HG03025 (cell line): Measurements from ENCODE around the gene CCDC134.

Source experiments
- ATAC-seq: cut with Tn5 transposase; IDR thresholded peaks from one replicate; pipeline ENCODE4 v1.9.1; 2021; ENCODE audit warnings: mild to moderate bottlenecking, moderate library complexity; ENCODE audit not compliant: unreplicated experiment, low FRiP score

The CCDC134 gene

DNA sequence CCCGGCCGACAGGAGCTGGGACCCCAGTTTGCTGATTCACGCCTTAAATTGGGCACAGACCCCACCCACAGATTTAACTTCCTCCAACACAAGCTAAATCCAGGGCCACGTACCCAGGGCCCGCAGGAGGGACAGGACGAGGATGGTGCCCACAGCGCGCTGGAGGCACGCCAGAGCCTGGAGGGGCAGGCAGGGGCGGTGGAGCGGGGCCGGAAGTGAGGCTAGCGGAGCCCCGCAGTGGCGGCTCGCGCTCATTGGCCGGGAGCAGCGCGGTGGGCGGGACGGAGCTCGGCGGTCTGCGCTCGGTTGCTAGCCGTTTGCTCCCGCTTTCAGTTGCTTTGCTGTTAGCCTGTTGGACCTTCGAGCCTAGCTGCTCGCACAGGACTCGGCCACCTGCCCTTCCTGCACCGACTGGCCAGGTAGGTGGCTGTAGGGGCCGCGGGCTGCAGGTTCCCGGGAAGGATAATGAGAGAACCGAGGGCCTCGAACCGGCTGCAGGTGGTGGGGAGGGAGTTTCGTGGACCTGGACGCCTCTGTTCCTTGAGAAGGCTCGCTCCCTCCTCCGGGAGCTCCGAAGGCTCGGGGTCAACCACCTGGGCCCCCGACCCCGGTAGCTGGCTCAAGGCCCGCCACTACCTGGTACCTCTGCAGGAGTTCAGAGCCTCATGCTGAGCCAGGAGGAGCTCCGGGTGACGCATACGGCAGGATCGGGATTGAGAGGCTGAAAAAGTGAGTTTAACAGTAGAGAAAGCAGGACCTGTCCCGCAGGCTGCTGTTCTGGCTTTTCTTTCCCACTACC is at the start of gene CCDC134:
Gene CCDC134 (plus strand): TSS at position 332 of the 799 bp plus-strand sequence. CDS start 8,212 bp downstream, outside the sequence.
- ATAC-seq = peak; percentile 76

- ATAC-seq = peak; percentile 63
Observed at GRCh38 chr22:41752011-41752970, 48.2 kb upstream of the CCDC134 start.

GRCh38 chr22:41753984-41754383 is 46.5 kb upstream of the CCDC134 start:
- ATAC-seq = no peak

DNA sequence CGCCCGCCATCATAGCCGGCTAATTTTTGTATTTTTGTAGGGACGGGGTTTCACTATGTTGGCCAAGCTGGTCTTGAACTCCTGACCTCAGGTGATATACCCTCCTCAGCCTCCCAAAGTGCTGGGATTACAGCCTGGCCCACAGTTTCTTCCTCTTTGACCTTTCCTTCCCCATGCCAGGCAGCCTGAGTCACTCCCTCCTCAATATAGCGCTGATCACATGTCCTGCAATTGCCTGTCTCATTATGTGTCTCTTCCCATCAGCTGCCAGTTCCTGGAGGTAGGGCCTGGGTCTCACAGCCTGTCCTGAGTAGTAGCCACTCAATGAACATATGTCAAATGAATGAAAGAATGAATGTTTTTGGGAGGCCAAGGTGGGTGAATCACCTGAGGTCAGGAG is 43.0 kb upstream of the CCDC134 start:
- ATAC-seq = no peak

DNA sequence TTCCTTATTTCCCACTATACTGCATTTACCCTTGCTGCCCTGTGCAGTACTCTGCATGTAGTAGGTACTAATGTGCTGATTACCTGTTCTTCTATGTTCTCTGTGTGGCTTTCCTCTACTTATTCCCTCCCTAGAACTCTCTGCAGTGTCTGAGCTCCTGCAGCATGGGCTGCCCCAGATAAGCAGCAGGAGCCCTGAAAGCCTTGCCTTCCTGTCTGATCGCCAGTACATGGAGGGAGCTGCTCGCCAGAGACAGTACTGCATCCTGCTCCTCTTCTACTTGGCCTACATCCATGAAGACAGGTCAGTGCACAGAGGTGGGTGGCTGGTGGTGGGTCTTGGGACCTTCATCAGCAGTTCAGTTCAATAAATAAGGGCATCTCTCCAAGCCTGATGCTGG is 42.2 kb upstream of the CCDC134 start:
- ATAC-seq = no peak

DNA sequence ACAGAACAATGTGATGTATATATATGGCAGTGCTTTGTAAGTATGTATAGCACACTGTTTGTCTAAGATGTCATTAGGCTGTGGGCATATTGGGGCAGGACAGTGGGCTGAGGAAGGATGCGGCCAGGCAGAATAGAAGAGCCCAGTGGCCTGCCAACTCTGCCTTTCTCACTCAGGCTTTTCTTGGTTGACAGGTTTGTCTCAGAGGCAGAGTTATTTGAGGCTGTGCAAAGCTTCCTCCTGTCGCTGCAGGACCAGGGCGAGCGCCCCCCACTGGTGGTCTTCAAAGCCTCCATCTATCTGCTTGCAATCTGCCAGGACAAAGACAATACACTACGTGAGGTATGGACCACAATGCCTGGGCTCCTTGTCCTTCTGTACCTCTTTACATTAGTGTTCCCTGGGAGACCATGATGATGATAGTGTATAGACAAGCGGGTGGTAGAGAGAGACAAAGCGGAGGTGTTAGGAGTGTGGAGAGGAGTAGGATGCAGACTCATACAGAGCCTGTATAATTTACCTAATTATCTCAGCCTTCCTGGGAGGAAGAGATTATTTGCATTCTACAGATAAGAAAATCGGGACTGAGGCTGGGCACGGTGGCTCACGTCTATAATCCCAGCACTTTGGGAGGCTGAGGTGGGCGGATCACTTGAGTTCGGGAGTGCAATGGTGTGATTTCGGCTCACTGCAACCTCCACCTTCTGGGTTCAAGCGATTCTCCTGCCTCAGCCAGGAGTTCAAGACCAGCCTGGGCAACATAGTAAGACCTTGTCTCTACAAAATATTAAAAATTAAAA is 37.3 kb upstream of the CCDC134 start:
- no peak for ATAC-seq

GRCh38 chr22:41766476-41766875 is 34.0 kb upstream of the CCDC134 start:
- ATAC-seq = no peak

DNA sequence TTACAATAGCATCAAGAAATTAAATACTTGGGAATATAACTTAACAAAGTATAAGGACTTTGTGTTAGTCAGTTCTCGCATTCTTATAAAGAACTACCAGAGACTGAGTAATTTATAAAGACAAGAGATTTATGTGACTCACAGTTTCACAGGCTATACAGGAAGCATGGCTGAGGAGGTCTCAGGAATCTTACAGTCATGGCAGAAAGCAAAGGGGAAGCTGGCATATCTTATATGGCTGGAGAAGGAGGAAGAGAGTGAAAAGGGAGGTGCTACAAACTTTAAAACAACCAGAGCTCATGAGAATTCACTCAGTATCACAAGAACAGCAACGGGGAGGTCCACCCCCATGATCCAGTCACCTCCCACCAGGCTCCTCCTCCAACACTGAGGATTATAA is 32.0 kb upstream of the CCDC134 start:
- no peak for ATAC-seq

- no peak for ATAC-seq
Observed at GRCh38 chr22:41770715-41771468, 29.6 kb upstream of the CCDC134 start.

DNA sequence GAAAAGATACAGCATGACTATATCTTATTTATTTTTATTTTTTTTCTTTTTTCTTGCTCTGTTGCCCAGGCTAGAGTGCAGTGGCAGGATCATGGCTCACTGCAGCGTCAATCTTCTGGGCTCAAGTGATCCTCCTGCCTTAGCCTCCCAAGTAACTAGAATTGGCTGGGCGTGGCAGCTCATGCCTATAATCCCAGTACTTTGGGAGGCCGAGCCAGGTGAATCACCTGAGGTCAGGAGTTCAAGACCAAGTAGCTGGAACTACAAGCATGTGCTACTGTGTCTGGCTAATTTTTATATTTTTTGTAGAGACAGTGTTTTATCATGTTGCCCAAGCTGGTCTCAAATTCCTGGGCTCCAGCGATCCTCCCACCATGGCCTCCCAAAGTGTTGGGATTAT is 28.3 kb upstream of the CCDC134 start:
- ATAC-seq = no peak

DNA sequence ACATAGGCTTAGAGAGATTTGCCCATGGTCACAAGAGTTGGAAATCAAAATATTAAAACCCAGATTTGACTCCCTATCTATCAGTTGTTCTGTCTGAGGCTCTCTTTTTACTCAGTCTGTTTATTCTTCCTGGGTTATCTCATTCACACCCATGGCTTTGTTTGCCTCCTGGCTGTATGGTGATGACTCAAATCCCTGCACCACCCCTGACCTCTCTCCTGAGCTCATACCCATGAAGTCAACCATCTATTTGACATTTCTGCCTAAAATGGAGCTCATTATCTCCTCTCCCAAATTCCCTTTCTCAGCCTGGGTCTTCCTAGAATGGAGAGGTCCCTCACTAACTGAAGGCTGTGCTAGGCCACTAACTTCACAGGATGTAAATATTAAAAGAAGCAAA is 27.8 kb upstream of the CCDC134 start:
- no peak for ATAC-seq

DNA sequence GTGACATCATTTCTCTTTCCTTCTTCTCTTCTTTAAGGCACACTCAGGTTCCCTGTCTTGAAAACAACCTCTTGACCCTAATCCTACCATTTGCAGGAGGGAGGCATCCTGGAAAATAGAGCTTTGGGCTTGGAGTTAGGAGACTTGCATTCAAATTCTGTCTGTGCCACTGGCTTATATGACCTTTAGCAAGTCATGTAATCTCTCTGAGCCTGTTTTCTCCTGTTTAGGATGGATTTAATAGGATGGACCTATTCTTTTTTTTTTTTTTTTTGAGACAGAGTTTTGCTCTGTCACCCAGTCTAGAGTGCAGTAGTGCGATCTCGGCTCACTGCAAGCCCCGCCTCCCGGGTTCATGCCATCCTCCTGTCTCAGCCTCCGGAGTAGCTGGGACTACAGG is 25.1 kb upstream of the CCDC134 start:
- ATAC-seq = no peak

- ATAC-seq = no peak
Observed at GRCh38 chr22:41775976-41776375, 24.5 kb upstream of the CCDC134 start.

GRCh38 chr22:41776381-41776780 is 24.1 kb upstream of the CCDC134 start:
- ATAC-seq = no peak

- no peak for ATAC-seq
Observed at GRCh38 chr22:41777749-41778425, 22.6 kb upstream of the CCDC134 start.

- no peak for ATAC-seq
Observed at GRCh38 chr22:41779929-41780505, 20.5 kb upstream of the CCDC134 start.

- ATAC-seq = peak; percentile 75
Observed at GRCh38 chr22:41780746-41781505, 19.6 kb upstream of the CCDC134 start.

- no peak for ATAC-seq
Observed at GRCh38 chr22:41781507-41781906, 19.0 kb upstream of the CCDC134 start.
